HG02571 (cell line): ENCODE data around the gene SAXO1.

Experiments used
- ATAC-seq: cut with Tn5 transposase; IDR thresholded peaks from one replicate; pipeline ENCODE4 v1.9.1; 2021; ENCODE audit warnings: mild to moderate bottlenecking, moderate library complexity; ENCODE audit not compliant: unreplicated experiment

SAXO1 gene

DNA sequence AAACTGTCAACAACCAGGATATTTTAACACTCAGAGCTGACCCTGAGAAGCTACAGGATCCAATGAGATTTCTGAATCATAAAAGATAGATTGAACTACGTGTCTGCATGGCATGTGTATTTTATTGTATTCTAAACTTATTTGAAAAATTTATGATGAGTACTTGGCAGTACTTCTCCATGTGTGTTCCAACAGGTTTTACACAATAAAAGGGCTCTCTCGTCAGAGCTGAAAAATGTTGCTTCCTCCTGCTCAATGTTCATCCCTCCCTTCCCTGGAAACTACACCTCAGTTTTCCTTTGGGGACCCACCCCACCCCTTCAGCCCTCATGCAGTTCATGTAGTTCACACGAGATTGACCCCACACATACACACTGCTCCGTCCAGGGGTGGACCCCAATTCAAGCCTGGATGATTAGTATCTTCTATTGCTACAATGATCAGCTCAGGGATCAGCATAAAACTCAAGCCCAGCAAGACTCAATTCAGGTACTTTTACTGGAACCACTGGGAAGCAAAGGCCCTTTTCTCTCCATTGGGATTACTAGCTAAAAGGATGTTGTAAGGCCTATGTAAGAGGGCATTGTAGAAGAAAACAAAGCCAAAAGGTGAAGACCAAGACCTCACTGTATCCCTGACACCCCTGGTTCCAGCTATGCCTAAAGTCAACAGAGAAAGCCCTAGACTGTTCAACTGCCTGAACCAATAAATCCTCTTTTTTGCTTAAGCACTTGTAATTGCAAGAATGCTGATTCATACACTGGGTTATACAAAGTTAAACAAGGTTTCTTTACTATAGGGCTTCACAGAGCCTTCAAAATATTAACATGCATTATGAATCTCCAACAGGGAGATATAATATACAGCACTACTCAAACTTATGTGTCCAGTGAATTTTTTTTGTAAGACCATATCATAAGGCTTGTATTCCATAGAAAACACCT lies 112.6 kb downstream of the SAXO1 start:
- ATAC-seq, result no peak

DNA sequence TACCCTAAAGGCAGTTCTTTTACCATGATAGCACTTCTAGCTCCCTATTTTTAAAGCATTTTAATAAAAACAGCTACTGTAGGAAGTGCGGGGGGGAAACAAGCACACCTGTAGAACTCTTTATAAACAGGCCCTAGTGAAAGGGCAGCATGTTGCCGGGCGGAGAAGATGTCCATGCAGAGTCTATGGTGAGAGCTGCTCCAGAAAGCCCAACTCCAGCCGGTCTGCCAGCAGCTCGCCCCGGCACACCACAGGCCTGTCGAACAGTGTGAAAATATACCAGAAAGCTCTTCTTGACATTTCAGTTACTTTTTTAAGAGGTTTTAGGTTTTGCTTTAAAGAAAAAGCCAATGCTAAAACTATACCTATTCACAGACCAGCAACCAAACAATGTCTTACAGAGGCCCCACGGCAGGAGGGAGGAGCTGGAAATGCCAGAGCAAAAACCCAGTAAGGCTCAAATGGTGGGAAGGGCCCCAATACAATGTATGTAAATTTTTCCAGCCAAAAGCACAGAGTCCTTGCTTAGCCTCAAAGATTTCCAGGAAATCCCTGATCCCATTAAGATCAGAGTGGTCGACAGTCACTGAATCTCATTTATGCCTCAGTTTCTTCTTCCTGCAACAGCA lies 121.2 kb downstream of the SAXO1 start:
- no peak for ATAC-seq

DNA sequence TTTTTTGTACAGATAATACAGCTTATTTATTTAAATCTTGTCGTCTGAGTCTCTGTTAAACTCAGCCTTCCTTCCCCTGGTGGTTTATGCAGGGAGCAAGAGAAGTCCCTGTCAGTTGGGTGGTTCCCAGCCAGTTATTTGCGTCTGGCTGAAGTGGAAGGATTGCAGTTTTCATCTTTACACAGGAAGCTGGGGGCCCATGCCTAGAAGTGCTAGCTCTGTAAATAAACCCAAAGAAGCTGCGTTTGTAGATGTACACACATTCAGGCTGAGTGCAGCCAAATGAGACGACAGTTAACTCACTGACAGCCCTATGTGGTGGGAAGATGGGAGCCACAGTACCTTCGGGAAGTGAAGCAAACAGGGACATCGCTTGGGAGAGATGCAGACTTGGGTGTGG lies 122.1 kb downstream of the SAXO1 start:
- no peak for ATAC-seq

DNA sequence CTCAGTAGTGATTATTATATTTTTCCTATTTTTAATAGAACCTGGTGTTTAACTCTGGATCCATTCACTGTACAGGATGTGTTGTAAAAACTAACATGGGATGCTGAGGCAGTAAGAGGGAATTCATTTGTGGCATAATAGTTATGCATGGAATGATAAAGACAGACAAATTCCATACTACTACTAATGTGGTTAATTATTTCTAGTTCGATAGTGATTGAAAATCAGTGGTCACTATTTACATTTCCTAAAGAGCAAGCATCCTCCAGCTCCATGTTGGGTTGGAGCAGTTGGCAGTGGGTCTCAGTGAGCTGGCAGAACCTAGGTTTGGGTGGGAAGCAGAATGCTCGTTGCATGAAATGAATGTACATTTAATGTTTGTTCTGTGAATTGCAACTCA lies 122.6 kb downstream of the SAXO1 start:
- ATAC-seq, result no peak

DNA sequence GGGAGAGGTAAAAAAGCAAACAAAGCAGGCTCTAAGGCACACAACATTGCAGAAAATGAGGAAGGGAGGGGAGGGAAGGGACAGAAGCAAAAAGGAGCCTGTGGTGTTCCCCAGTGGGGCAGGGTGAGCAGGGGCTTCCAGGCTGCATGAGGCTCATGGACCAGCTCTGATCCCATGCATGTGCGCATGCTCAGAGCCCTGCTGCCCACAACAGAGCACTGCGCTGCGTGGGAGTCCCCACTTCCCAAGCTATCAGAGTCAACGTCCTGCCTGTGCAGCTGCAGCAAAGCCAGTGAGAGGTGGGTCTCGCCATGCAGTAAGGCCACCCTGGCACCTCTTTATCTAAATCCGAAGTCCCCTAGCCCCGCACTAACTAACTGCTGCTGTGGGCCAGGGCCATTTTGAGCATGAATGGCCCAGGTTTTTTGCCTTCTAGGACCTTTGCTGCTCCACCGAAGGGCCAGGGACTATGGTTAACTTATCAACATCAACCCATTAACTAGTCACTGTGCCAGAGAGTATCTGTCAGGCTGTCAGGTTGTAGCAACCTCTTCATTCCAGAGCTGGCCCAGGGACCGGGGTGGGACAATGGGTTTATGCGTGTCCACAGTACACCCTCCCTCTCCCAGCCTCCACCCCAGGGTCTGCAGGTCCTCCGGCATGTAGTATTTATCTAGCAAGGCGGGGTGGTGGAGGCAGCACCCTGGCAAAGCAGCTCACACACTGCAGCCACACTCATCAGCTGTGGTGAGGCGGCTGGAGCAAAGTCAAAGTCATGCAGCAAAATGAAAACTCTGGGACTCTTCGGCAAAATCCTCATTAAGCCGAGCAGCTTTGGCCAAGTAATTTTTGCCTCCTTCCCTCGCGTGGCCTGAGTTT lies 123.6 kb downstream of the SAXO1 start:
- no peak for ATAC-seq

DNA sequence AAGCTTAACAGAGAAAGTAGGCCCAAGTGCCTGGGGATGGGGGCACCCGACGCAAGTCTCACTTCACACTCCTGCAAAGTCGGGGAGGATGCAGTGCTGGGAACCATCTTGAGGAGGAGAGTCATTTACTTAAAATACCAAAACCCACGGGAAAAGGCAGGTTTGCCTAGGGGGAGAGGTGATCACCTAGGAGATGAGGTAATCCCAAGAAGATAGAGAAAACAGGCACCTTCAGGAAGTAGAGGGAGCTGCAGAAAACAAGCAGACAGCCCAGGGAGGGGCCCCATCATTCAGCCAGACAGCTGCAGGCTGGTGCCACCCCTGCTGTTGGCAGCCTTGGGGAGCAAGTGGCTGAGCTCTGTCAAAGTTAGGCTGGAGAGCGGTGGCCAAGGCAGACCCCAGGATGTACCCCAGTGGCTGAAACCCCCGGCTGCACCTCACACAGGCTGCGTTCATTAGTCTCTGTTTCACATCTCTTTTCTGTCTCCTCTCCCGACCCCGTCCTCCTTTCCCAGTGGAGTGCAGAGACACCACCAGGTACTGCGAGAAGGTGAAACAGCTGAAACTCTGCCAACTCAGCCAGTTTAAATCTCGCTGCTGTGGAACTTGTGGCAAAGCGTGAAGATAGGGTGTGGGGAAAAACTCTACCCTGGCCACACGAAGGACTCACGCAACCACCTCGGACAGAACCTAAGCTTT lies 124.9 kb downstream of the SAXO1 start:
- ATAC-seq, result no peak

DNA sequence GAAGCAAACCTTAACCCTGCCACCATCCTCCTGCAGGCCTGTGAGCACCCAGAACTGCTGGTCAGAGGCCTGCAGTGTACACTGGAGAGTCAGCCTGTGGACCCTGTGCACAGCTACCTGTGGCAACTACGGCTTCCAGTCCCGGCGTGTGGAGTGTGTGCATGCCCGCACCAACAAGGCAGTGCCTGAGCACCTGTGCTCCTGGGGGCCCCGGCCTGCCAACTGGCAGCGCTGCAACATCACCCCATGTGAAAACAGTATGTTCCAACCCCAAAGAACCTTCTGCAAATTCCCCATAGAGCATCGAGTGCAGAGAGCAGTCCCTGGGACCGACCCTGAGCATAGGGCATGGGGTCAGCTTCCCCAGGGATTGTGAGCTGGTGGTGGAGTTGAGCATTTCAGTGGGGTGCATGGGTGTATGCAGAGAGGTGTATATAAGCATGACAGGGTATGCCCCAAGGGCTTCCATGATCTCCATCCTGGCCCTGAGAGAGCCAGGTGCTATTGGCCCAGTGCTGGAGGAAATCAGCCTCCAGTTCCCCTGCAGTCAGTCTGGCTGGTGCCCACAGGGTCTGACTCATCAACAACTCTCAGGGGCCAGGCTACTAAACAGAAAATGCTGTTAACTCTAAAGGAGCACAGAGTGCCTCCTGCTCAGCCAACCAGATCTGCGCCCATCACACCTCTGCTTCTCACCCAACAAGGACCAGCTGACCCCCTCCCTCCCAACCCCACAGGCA lies 126.2 kb downstream of the SAXO1 start:
- ATAC-seq, result no peak

DNA sequence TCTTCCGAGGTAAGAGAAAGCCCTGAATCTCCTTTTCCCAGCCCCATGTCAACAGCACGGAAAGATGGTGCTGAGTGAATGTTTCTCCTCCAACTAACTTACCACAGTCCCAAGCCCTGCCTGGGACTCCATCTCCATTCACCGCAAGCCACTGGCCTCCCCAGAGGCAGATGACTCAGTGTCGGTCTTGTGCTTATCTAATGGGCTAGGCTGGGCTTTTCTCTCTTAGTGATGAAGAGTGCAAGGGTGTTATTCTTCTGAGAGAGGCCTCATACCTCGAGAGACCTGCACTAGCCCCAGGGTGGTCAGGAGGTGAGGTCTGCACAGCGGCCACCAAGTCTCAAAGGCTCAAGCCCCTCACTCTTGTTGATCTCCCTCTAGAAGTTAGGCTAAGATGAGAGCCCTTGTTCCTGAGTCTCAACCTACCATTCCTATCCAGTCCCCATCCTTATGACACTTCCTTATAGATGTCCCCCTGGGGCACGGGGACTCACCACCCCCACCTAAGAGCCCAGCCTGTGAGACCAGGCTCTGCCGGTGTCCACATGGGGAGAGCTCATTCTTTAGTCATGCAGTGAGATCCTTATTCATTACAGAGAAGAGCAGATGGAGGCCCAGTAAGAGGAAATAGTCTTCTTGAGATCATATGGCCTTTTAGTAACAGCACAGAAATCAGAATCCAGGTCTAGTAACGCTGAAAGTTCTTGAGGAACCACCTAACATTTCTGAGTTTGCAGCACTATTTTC lies 127.0 kb downstream of the SAXO1 start:
- no peak for ATAC-seq

DNA sequence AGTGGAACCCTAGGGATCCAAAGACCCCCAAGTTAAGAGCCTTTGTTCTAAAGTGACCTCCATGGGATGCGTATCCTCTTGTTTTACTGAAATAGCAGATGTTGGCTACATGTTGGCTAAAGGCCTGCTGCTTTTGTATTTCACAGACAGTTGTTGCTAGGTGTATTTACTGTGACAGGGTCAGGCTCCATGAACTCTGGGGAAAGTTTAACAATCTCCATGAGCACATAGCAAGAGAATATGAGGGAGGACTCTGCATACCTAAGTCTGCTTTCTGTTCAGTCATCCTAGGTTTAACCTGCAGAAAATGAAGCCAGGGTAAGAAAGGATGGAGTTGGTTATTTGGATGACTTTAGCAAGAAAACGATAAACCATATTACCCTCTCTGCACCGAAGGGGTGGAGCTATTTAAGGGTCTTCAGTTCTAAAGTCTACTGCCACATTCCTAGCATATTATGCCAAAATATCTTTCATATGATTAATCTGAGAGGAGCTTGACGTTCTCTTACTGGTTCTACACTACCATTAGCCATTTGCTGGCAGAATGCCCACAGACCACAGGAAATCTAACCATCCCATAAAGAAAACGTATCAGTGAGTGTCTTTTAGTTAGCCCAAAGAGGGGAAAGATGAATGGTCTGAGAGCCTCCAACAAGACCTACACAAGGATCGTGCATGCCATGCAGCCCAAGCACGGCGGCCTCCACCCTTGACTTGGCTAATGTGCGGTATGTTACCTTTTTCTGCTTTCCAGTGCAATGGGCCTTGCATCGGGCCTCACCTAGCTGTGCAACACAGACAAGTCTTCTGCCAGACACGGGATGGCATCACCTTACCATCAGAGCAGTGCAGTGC lies 127.8 kb downstream of the SAXO1 start:
- ATAC-seq, result no peak

DNA sequence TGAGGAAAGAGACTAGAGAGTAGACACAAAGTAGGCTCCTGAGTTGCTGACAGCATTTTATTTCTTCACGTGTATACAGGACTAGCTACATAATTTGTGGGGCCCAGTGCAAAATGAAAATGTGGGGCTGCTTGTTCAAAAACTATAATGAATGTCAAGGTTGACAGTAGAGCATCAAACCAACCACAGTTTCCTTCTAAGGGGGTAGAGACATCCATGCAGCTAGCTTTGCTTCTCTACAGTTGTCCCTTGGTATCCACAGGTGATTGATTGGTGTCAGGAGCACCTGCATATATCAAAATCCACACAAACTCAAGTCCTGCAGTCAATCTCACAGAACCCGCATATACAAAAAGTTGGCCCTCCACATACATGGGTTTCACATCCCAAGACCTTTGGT lies 129.6 kb downstream of the SAXO1 start:
- no peak for ATAC-seq

DNA sequence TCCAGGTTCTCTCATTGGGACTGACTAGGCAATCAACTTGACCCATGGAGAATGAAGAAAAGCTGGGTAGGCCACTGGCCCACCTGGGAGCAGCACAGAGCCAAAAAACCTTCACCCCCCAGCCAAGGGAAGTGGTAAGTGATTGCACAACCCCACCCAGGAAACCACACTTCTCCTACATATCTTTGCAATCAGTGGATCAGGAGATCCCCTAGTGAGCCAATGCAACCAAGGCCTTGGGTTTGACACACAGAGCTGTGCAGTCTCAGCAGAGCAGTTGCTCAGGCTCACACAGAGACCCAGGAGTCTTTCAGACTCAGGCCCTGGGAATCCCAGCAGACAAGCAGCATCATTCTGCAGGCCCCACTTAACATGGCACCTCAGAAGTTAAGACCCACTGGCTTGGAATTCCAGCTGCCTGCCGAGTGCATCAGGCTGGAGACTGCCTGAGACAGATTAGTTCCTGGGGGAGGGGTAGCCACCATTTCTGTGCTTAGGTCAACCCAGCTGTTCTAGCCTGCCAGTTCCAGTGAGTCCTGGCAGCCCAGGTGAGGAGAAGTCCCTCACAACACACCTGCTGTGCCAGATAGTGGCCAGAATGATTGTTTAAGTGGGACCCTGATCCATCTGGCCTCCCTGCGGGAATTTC lies 136.4 kb downstream of the SAXO1 start:
- ATAC-seq, result no peak

DNA sequence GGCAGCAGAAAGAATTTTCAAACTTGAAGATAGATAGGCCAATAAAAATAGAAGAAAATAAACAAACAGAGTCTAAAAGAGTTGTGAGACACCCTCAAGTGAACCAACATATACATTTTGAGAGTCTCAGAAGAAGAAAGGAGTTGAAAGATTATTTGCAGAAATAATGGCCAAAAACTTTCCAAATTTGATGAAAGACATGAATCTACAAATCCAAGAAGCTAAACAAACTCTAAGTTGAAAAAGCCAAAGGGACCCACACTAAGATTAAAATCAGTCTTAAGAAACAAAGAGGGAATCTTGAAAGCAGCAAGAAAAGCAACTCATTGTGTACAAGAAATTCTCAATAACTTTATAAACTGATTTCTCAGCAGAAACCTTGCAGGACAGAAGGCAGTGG lies 137.0 kb downstream of the SAXO1 start:
- no peak for ATAC-seq

DNA sequence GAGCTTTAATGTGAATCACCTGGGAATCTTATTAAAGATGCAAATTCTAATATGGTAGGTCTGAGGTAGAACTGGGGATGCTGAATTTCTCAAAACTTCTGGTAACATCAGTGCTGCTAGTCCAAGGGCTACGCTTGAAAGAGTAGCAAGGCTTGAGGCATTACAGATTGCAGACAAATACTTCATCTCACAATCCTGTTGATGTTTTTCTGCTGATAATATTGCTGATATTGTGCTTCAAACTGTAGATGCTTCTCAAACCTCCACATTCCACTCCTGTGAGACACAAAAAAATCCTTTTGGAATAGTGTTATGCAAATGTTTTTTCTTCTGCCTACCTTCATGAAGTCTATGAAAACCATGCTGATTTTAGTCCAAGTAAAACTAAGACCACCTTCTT lies 139.5 kb downstream of the SAXO1 start:
- no peak for ATAC-seq

DNA sequence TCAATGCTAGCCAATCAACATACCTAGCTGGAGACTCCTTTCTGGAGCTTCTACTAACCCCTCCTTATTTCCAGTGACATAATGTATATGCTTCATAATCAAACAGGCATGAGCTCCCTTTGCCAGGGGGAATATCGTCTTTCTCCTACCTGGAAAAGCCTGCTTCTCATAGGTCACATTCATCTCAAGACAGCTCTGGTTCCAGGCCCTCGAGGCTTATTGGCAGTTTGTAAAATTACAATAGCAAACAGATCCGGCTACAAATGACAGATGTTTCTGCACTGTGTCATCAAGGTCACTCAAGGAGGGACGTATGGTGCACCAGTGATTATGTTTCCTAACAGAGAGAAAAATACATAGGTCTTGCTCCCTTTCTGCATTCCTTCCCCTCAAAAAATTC lies 140.0 kb downstream of the SAXO1 start:
- ATAC-seq, result no peak

DNA sequence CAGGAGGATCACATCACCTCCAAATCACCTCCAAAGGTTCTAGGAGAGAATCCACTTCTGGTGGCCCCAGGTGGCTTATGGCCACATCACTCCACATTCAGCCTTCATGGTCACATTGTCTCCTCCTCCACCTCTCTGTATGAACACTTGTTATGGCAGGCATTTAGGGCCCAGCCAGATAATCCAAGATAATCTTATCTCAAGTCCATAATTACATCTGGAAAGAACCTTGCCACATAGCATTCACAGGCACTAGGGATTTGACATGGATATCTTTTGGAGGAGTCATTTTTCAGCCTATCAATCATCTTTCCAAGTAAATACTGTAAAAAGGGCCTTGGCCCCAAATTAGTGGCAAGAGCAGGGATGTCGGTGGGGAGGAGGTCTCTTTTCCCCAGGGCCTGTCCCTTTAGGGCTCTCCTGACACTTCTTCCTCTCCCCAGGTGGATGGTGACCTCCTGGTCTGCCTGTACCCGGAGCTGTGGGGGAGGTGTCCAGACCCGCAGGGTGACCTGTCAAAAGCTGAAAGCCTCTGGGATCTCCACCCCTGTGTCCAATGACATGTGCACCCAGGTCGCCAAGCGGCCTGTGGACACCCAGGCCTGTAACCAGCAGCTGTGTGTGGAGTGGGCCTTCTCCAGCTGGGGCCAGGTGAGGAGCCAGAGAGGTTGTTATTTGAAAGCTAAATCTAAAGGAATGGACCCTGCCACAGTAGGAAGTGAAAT lies 140.9 kb downstream of the SAXO1 start:
- ATAC-seq, result no peak

DNA sequence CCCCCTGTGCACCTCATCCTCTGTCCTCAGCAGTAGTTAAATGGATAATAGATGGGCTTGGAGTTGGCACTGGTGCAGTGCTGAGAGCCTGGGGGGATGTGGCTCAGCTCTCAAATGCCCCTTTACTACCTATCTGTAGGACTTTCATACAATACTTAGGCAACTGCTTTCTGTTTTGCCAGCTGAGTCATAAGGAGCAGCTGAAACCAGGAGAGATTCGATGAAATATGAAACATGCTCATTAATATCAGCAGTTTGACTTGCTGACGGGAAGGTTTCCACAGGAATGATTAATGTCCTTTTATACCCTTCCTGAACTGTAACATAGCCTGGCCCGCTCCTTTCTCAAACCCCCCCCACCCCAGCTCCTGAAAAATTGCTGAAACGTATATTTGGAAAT lies 142.6 kb downstream of the SAXO1 start:
- ATAC-seq, result peak; percentile 72

DNA sequence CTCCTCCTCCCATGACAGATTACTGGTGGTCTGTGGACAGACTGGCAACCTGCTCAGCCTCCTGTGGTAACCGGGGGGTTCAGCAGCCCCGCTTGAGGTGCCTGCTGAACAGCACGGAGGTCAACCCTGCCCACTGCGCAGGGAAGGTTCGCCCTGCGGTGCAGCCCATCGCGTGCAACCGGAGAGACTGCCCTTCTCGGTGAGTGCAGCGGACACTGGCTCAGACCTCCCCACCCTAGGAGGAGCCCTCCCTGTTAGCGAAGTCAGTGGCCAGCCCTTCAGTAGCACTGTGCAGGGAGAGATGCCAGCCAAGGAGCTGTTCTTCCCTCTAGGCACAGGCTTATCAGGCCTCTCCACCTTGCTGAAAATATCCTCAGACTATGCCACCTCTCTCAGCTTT lies 143.5 kb downstream of the SAXO1 start:
- ATAC-seq, result no peak
